Naive thymus-derived CD4-positive, alpha-beta T cell (primary cell): Measurements from ENCODE around the gene CHIC2. TPM values are rescaled to one million over a fixed set of nuclear protein-coding genes. Genes with fewer than 3 reads are reported as not detected.
A peak's percentile ranks its signal among the peaks of the same experiment; 100 is the strongest.

Source experiments
- ATAC-seq: fragments of 150-1000 bp; cut with Tn5 transposase; 2 replicates; pipeline ENCODE4 v1.10.0; 2021; ENCODE audit warnings: mild to moderate bottlenecking, moderate library complexity
- CTCF ChIA-PET: fragments of 350-600 bp; sonication (Branson Sonifier 250); formaldehyde crosslinking; loops from one replicate; lab custom pipeline; 2021; ENCODE audit warnings: antibody characterized with exemption; lab: Charles Lee
- POLR2A ChIA-PET: fragments of 350-600 bp; sonication (Branson Sonifier 250); formaldehyde crosslinking; loops from one replicate; lab custom pipeline; 2021; ENCODE audit warnings: antibody characterized with exemption, inconsistent platforms; lab: Charles Lee
- DNase-seq, 9 donors: peaks; one replicate each; pipeline versions ENCODE4 v3.0.0 to v3.0.0-alpha.2; 2020 to 2022; ENCODE audit warnings: mixed read lengths in 1 of 9
- H3K27ac ChIP-seq: one replicate; pipeline ENCODE4 v1.7.0; 2013; ENCODE audit warnings: mild to moderate bottlenecking, low read depth, low read length, moderate library complexity
- H3K27me3 ChIP-seq, 2 donors: one replicate each; pipeline ENCODE4 v1.7.0; 2013; ENCODE audit warnings: low read length in 2 of 2, mild to moderate bottlenecking in 2 of 2, moderate library complexity in 2 of 2; ENCODE audit not compliant: control insufficient read depth in 2 of 2, insufficient read depth in 2 of 2
- H3K36me3 ChIP-seq, 3 experiments: 1 replicate in 2 of 3; 2 replicates in 1 of 3; pipeline ENCODE4 v1.7.0; 2013; ENCODE audit warnings: low read length in 3 of 3, mild to moderate bottlenecking in 3 of 3, moderate library complexity in 1 of 3; ENCODE audit not compliant: insufficient read depth in 3 of 3, control insufficient read depth in 2 of 3
- H3K4me1 ChIP-seq, 2 donors: one replicate each; pipeline ENCODE4 v1.7.0; 2013; ENCODE audit warnings: low read length in 2 of 2, mild to moderate bottlenecking in 2 of 2, moderate library complexity in 1 of 2; ENCODE audit not compliant: control insufficient read depth in 2 of 2, insufficient read depth in 2 of 2
- H3K4me3 ChIP-seq: 2 replicates; pipeline ENCODE4 v1.7.0; 2013; ENCODE audit warnings: mild to moderate bottlenecking, low read length
- H3K9me3 ChIP-seq, 3 experiments: 1 replicate in 2 of 3; 2 replicates in 1 of 3; pipeline ENCODE4 v1.7.0; 2013; ENCODE audit warnings: low read length in 3 of 3; ENCODE audit not compliant: control insufficient read depth in 2 of 3
- H3K27ac Mint-ChIP-seq, 9 donors: one replicate each; pipeline ENCODE4 v1.8.0; 2020 to 2022; ENCODE audit warnings: mixed read lengths in 9 of 9, mild to moderate bottlenecking in 8 of 9, moderate library complexity in 5 of 9, inconsistent platforms in 2 of 9
- H3K27me3 Mint-ChIP-seq, 5 donors: one replicate each; pipeline ENCODE4 v1.8.0; 2021 to 2022; ENCODE audit warnings: mixed read lengths in 5 of 5, mild to moderate bottlenecking in 1 of 5
- H3K36me3 Mint-ChIP-seq, 5 donors: one replicate each; pipeline ENCODE4 v1.8.0; 2020 to 2022; ENCODE audit warnings: mixed read lengths in 5 of 5, mild to moderate bottlenecking in 3 of 5, inconsistent platforms in 1 of 5
- H3K4me1 Mint-ChIP-seq, 7 donors: one replicate each; pipeline ENCODE4 v1.8.0; 2020 to 2022; ENCODE audit warnings: mixed read lengths in 7 of 7, mild to moderate bottlenecking in 3 of 7, inconsistent platforms in 1 of 7
- H3K4me3 Mint-ChIP-seq, 10 donors: one replicate each; pipeline ENCODE4 v1.8.0; 2020 to 2022; ENCODE audit warnings: mild to moderate bottlenecking in 10 of 10, mixed read lengths in 10 of 10, moderate library complexity in 6 of 10, inconsistent platforms in 2 of 10
- H3K9me3 Mint-ChIP-seq, 11 donors: one replicate each; pipeline ENCODE4 v1.8.0; 2020 to 2022; ENCODE audit warnings: mixed read lengths in 11 of 11, mild to moderate bottlenecking in 4 of 11, inconsistent platforms in 1 of 11, moderate library complexity in 1 of 11
- intact Hi-C, 2 donors: fragments of 100-400 bp; cut with micrococcal nuclease; formaldehyde crosslinking; loops; one replicate each; pipeline ENCODE4 v1.15.1; 2023
- polyA plus RNA-seq, 2 donors: library from polyadenylated mRNA; unstranded; fragments of 300-500 nt; fragmentation: Illumina TruSeq; gene quantifications; one replicate each; pipeline ENCODE4 v1.2.3, GENCODE V29; 2021
- total RNA-seq, 6 experiments: library from RNA in 5 of 6; stranded (reverse) in 5 of 6; gene quantifications; 1 replicate in 5 of 6; 2 replicates in 1 of 6; pipeline ENCODE4 v1.2.3 and lab custom pipeline; 2021 to 2026

CHIC2 gene
- total and polyA plus RNA-seq, 7 experiments from 2014 or later, result 22.4 to 64.2 (median 47.2) TPM

DNA sequence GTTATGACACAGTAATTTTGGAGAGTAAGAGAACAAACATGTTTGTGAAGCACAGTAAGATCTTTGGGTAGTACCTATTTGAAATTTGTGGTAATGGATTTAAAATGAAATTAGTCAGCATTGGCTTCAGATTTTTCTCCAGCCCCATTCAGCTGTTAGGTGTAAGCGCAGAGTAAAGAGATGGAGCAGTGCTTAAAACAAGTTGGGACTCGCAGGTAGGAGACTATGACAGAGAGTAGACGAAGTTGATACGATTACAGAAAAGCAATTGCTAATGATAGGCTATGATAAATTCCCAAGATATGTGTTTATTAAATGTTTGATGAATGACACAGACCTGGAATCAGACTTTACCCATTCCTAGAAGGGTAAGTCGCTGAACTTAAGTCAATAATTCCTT, 72.6 kb downstream of the CHIC2 start:
- intact Hi-C loops, result no loop called here
- no peak overlapping the region for H3K4me3 ChIP-seq
- no peak overlapping the region for H3K27ac ChIP-seq
- Mint-ChIP-seq H3K4me3 (no peak overlapping the region), H3K27me3 (no peaks in the 10 kb centered on the region), H3K36me3 (peaks cover 0 to 11% (median 8%) of the 10 kb centered on the region in 5 donors), H3K27ac (no peak overlapping the region), H3K9me3 (no peaks in the 10 kb centered on the region), H3K4me1 (peaks cover 0 to 9% (median 0%) of the 10 kb centered on the region in 7 donors)
- ATAC-seq, result no peak
- H3K9me3 ChIP-seq, result no peaks in the 10 kb centered on the region
- H3K27me3 ChIP-seq, result no peaks in the 10 kb centered on the region
- no peaks in the 10 kb centered on the region for H3K36me3 ChIP-seq
- ChIA-PET POLR2A (no interaction called here), CTCF (no interaction called here)
- no peaks in the 10 kb centered on the region for H3K4me1 ChIP-seq
- DNase-seq, result no peak

DNA sequence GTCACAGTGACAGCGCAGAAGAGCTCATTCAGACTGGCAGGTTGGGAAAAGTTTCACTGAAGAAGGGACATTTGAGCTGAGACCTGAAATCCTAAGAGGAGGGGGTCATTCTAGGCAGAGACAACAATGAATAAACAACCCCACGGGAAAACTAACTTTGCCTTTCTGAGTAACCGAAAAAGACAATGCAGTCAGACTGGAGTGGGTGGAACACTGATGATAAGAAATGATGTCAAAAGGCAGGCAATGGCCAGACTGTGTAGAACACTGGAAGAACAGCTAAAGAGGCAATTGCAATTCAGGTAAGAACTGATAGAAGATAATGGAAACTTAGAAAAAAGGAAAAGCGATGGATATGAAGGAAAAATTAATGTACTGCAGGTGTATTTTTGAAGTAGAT, 73.8 kb downstream of the CHIC2 start:
- H3K4me3 ChIP-seq, result no peak overlapping the region
- DNase-seq (no peak), ATAC-seq (no peak)
- Mint-ChIP-seq H3K27me3 (no peaks in the 10 kb centered on the region), H3K27ac (no peak overlapping the region), H3K36me3 (peaks cover 0 to 11% (median 8%) of the 10 kb centered on the region in 5 donors), H3K9me3 (no peaks in the 10 kb centered on the region), H3K4me1 (peaks cover 0 to 9% (median 0%) of the 10 kb centered on the region in 7 donors), H3K4me3 (no peak overlapping the region)
- no peak overlapping the region for H3K27ac ChIP-seq
- no peaks in the 10 kb centered on the region for H3K4me1 ChIP-seq
- no peaks in the 10 kb centered on the region for H3K36me3 ChIP-seq
- intact Hi-C loops, result no loop called here
- H3K9me3 ChIP-seq, result no peaks in the 10 kb centered on the region
- ChIA-PET CTCF (interaction anchor here (0.6 to 0.8 kb wide), 2 partner anchors 31 to 793 kb away, joined by 3 read pairs; no protein-coding TSS in a partner anchor), POLR2A (no interaction called here)
- no peaks in the 10 kb centered on the region for H3K27me3 ChIP-seq

DNA sequence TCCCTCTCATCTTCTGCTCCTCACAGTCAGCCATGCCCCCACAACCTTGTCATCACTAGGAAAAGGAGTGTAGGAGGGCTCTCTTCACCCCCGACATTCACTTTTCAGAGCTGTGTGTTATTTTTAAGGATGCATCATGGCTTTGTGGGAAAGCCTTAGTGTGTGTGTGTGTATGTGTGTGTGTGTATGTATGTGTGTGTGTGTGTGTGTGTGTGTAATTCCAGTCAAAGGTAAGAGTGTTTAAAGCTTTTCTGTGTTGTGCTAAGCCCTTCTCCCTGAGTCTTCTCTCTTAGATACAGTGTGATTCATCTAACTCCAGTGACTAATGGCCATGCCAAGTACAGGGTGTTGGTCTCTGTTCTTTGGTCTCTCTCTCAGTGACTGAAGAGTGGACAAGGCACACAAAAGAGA, 76.6 kb downstream of the CHIC2 start:
- ChIA-PET CTCF (no interaction called here), POLR2A (interaction anchor here (0.6 kb wide), 1 partner anchor 139 kb away, joined by 3 read pairs; no protein-coding TSS in a partner anchor)
- DNase-seq (no peak), ATAC-seq (no peak)
- H3K4me1 ChIP-seq, result no peaks in the 10 kb centered on the region
- H3K27ac ChIP-seq, result no peak overlapping the region
- Mint-ChIP-seq H3K9me3 (peaks cover 0 to 7% (median 0%) of the 10 kb centered on the region in 11 donors), H3K36me3 (peaks cover 0 to 3% (median 0%) of the 10 kb centered on the region in 5 donors), H3K27me3 (no peaks in the 10 kb centered on the region), H3K4me3 (no peak overlapping the region), H3K27ac (peak overlapping the region in 1 of 9 donors; percentile 42), H3K4me1 (peaks cover 0 to 6% (median 0%) of the 10 kb centered on the region in 7 donors)
- H3K27me3 ChIP-seq, result no peaks in the 10 kb centered on the region
- no peaks in the 10 kb centered on the region for H3K36me3 ChIP-seq
- no peaks in the 10 kb centered on the region for H3K9me3 ChIP-seq
- intact Hi-C loops, result no loop called here
- no peak overlapping the region for H3K4me3 ChIP-seq

DNA sequence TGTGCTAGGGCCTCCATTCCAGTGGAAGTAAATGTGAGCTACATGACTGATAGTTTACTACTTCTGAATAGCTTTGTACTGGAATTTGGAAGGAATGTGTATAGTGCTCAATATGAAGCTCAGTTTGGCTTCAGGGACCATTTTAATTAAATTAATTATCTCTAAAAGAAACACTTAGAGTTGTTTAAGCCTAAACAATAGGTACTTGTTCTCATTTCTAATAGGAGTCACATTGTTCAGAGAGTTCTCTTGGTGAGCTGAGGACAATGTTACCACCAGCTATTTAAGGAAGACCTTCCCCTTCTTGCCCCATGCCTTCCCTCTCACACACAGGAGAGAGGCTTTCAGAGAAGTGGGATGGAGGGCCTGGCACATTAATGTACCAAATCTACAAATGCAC, 78.3 kb downstream of the CHIC2 start:
- DNase-seq (no peak), ATAC-seq (no peak)
- no peak overlapping the region for H3K27ac ChIP-seq
- H3K4me3 Mint-ChIP-seq, result no peak overlapping the region
- H3K36me3 Mint-ChIP-seq, result peaks cover 0 to 4% (median 0%) of the 10 kb centered on the region in 5 donors
- no peak overlapping the region for H3K4me3 ChIP-seq
- peaks cover 0 to 7% (median 0%) of the 10 kb centered on the region in 11 donors for H3K9me3 Mint-ChIP-seq
- H3K9me3 ChIP-seq, result no peaks in the 10 kb centered on the region
- H3K27me3 ChIP-seq, result no peaks in the 10 kb centered on the region
- no peaks in the 10 kb centered on the region for H3K4me1 ChIP-seq
- H3K27me3 Mint-ChIP-seq, result no peaks in the 10 kb centered on the region
- intact Hi-C loops, result no loop called here
- POLR2A ChIA-PET, result no interaction called here
- H3K36me3 ChIP-seq, result no peaks in the 10 kb centered on the region
- H3K27ac Mint-ChIP-seq, result no peak overlapping the region
- peaks cover 0 to 6% (median 0%) of the 10 kb centered on the region in 7 donors for H3K4me1 Mint-ChIP-seq
- CTCF ChIA-PET, result no interaction called here

DNA sequence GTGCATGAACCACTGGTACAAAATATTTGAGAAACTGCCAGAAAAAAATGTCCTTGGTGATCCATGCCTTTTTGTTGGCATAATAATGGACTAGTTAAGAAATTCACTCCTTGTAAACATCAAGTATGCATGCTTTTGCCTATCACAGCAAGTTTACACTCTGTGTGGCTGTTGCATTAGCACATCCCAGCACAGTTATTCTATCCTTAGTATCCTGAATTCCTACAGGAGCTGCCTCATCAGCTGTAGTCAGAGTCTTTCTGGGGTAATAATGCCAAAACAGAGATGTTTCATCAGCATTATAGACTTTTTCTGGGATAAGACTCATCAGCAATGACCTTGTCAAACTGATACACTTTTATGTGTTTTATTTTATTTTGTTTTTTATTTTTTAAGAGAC, 82.8 kb downstream of the CHIC2 start:
- ATAC-seq (no peak), DNase-seq (no peak)
- Mint-ChIP-seq H3K27me3 (no peaks in the 10 kb centered on the region), H3K4me3 (no peak overlapping the region), H3K27ac (no peak overlapping the region), H3K9me3 (peaks cover 0 to 10% (median 0%) of the 10 kb centered on the region in 11 donors), H3K4me1 (peaks cover 0 to 4% (median 0%) of the 10 kb centered on the region in 7 donors), H3K36me3 (peaks cover 0 to 4% (median 0%) of the 10 kb centered on the region in 5 donors)
- ChIA-PET CTCF (no interaction called here), POLR2A (no interaction called here)
- Histone ChIP-seq H3K4me1 (no peaks in the 10 kb centered on the region), H3K4me3 (no peak overlapping the region), H3K27me3 (no peaks in the 10 kb centered on the region), H3K36me3 (no peaks in the 10 kb centered on the region), H3K9me3 (no peaks in the 10 kb centered on the region), H3K27ac (no peak overlapping the region)
- intact Hi-C loops, result no loop called here

DNA sequence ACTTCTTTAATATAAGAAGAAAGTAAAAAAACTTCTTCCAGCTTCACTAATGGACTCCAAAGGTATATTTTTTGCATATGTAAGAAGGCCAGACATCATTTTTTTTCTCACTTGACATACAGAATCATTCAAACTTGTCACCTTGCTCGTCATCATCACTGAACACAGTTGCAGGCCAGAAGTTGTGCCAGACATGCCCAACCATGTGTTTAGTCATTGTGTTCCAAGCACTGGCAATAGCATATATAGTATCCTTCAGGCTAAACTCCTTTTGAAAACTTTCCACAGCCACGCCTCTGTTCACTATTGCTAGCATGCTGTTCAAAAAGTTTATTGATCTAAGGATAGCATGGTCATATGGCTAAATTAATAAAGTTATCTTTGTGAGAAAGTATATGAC, 83.3 kb downstream of the CHIC2 start:
- H3K4me1 Mint-ChIP-seq, result peaks cover 0 to 4% (median 0%) of the 10 kb centered on the region in 7 donors
- ATAC-seq, result no peak
- intact Hi-C loops, result no loop called here
- no peak overlapping the region for H3K4me3 Mint-ChIP-seq
- Histone ChIP-seq H3K27ac (no peak overlapping the region), H3K4me3 (no peak overlapping the region), H3K4me1 (no peaks in the 10 kb centered on the region), H3K36me3 (no peaks in the 10 kb centered on the region), H3K27me3 (no peaks in the 10 kb centered on the region), H3K9me3 (no peaks in the 10 kb centered on the region)
- no peaks in the 10 kb centered on the region for H3K27me3 Mint-ChIP-seq
- peaks cover 0 to 8% (median 0%) of the 10 kb centered on the region in 5 donors for H3K36me3 Mint-ChIP-seq
- no peak for DNase-seq
- ChIA-PET POLR2A (no interaction called here), CTCF (no interaction called here)
- H3K9me3 Mint-ChIP-seq, result peaks cover 0 to 10% (median 0%) of the 10 kb centered on the region in 11 donors
- H3K27ac Mint-ChIP-seq, result no peak overlapping the region

DNA sequence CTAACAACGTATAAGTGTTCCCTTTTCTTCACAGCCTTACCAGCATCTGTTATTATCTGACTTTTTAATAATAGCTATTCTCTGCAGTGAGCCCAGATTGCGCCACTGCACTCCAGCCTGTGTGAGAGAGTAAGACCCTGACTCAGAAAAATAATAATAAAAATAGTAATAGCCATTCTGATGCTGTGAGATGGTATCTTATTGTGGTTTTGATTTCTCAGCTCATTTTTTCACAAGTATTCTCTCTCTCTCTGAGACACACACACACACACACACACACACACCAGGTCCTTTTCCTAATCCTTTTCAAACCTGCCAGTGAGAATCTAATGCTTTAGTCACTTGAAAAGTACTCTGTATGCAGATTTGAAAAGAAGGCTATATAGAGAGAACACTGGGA, 89.8 kb downstream of the CHIC2 start:
- intact Hi-C loops, result no loop called here
- ChIA-PET POLR2A (no interaction called here), CTCF (no interaction called here)
- H3K27me3 ChIP-seq, result no peaks in the 10 kb centered on the region
- peaks cover 0 to 4% (median 0%) of the 10 kb centered on the region in 5 donors for H3K27me3 Mint-ChIP-seq
- DNase-seq (no peak), ATAC-seq (no peak)
- no peaks in the 10 kb centered on the region for H3K9me3 ChIP-seq
- no peak overlapping the region for H3K27ac ChIP-seq
- peaks cover 0 to 8% (median 2%) of the 10 kb centered on the region in 11 donors for H3K9me3 Mint-ChIP-seq
- H3K36me3 ChIP-seq, result no peaks in the 10 kb centered on the region
- peaks cover 0 to 9% (median 5%) of the 10 kb centered on the region in 5 donors for H3K36me3 Mint-ChIP-seq
- H3K4me1 ChIP-seq, result no peaks in the 10 kb centered on the region
- H3K4me3 ChIP-seq, result no peak overlapping the region
- H3K4me3 Mint-ChIP-seq, result no peak overlapping the region
- no peaks in the 10 kb centered on the region for H3K4me1 Mint-ChIP-seq
- H3K27ac Mint-ChIP-seq, result no peak overlapping the region
